ENCODE results near the gene FRMD3.

FRMD3 gene

DNA sequence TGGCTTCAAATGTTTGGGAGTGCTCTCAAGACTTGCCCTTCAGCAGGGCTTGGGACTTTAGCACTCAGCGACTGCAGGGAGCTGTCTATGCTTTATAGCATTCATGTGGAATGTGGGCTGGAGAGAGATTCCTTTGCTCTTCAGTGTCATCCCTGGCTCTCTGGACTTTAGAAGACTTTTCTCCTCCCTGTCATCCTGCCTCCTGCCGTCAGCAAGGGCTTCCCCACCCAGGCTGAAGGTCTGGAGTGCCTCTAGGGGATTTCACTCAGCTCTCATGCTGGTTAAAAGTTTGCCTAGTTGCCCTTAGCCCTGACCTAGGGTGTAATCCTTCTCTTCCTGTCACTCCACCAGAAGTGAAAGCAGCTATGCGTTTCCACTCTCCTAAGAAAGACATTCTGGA lies 210.9 kb downstream of the FRMD3 start:
- no peak for DNase-seq

DNA sequence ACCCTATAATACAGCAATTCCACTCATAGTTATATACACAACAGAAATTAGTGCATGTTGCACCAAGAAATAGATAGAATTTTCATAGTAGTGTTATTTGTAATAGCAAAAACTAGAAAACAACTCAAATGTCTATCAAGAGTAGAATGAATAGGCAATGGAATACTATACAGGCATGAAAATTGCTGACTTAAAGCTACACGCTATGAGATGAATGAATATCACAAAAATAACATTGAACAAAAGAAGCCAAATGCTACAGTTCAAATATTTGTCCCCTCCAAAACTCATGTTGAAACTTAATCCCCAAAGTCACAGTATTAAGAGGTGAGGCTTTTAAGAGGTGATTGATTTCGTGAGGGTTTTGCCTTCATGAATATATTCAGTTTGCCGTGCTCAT lies 215.1 kb downstream of the FRMD3 start:
- no peak for DNase-seq

DNA sequence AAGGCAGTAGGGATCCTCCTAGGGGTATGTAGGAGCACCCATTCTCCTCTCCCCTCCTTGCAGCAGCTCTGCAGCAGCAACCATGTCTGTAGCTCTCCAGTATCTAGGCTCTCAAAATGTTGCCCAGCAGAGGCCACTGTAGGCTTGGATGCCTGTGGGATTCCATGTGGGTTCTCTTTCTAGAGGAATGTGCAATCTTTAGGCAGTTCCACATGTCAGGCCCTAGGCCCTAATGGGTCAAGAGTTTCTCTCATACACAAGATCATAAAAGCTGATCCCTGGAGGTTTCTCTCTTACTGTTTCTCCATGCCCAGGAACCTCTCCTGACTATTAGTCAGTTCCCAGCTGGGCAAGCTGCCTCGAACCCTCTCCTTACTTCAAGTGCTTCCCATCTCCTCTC lies 215.8 kb downstream of the FRMD3 start:
- no peak for DNase-seq

DNA sequence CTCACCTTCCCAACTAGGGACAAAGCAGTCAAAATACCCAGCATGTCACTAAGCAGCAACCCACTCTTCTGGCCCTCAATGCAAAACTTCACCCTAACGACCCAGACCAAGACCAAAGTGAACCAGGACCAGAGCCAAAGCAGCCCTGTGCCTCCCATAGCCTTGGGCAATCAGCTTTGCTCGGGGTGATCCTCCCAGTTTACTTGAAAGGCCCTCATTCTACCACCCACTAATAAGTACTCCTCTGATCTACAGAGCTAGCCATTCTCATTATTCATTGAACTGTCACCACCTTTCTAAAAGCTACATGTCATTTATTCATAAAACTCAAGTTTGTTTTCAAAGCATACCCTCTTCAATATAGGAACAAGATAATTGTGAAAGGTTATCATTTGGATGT lies 221.0 kb downstream of the FRMD3 start:
- no peak for DNase-seq

DNA sequence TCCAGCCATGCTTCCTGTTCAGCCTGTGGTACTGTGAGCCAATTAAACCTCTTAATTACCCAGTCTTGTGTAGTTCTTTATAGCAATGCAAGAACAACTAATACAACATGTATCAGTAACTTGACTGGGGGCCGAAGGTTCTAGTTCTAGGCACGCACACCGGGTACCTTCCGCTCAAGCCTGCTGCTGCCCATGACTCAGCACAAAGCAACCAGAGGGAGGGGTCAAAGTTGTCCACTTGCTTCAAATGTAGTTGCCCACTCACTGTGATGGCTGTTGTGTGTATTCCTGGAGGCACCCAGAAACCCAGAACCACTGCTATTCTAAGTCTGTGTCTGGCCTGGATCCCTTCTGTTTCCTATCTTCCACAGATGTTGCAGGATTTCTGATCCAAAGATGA lies 222.6 kb downstream of the FRMD3 start:
- DNase-seq, result no peak

DNA sequence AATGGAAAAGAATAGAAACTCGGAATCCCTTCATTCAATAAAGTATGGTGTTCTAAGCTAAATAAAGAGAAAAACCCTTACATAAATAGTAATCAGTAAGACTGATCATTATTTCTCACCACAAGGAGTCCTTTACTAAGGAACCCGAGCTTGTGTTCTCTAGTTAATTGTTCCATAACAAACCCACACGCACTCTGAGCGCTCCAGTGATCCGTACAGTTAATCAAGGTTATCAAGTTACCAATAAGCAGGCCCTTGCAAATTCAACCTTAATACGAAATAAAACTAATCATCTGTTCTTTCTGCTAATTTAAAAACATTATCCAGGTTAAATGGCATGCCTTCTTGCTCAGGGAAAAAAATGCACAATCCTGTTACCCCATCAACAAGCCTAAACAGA lies 224.4 kb downstream of the FRMD3 start:
- DNase-seq, result no peak

DNA sequence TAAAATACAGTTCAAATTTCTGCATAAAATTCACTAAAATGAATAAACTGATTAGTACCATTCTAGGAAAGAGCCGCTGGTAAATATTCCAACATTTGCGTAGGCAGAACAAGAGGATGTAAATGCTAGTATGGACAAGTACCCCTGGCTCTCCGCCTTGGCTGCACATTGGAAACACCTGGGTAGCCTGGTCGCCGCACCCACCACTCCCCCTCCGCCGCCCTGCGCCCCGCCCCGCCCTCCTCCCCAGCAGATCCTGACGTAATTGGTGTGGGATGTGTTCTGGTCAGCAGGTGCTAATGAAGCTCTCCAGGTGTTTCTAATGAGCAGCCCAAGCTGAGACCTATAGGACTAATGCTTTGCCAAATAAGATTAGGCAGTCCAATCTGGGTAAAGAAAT lies 225.7 kb downstream of the FRMD3 start:
- no peak for DNase-seq

DNA sequence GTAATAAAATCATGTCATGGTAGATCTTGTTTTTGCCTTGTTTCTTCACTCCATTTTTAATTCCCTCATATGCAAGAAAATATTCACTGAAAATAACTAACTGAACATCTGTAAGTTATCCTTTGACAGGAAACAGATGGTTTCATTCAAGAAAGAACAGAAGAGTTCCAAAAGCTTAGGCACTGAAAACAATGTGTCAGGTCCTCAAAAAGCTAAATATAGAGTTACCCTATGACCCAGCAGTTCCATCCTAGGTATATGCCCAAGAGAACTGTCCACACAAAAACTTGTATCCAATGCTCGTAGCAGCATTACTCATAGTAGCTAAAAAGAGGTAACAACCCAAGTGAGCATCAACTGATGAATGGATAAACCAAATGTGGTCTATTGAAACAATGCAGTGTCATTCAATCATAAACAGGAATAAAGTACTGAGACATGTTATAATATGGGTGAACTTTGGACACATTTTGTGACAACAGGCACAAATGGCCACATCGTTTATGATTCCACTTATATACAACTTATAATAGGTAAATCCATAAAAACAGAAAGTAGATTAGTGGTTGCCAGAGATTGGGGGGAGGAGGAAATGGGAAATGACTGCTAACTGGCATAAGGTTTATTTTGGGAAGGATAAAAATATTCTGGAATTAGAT lies 231.0 kb downstream of the FRMD3 start:
- DNase-seq, result no peak

DNA sequence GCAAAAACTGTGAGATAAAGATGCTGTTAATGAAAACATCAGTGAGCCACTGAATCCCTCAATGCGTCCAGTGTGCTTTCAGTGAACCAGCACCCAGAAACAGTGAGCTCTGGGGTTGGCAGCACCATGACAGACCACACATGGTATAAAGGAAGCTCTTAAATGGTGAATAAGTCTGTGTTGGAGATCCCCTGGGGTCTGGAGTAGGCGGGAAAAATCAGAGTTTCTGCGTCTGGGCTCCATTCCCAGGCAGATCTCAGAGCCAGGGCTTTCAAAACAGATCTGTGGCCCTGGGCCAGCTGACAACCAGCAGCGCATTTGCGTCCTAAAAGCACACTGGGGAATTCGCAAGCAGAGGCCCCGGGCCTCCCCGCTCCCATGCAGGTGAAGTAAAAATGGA lies 233.5 kb downstream of the FRMD3 start:
- DNase-seq, result no peak

DNA sequence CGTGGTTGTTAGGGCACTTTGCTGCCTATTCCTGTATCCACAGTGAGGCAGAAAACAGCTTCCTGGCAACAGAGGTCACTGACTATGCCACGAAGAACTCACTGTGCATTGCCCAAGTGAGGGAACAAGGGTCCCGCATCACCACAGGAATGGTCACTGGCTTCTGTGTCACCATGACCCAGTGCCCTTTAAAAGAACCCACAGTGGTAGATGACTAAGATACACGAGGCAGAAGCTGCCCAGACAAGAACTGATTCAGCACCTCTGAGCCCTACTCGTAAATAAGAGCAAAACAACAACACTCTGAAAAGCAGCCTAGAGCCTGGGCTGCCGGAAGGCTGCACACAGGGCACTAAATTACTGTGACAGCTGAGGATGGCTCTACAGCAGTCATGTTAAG lies 238.6 kb downstream of the FRMD3 start:
- no peak for DNase-seq

DNA sequence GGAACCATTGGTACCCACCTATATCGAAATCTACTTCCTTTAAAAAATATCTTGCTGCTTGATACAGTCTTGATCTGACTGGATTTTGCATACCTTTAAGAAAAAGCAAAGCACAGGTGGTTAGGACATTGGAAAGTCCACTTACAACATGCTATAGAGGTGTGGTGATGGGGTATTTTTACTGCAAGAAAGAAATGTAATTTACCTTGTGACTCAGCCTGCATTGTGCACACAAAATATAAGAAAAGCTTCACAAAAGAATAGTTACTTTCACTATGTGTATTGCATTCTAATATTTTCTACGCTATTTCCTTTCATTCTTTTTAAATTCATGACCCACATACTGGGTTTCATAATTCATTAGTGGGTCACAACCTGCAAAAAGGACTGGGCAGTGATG lies 239.1 kb downstream of the FRMD3 start:
- DNase-seq, result no peak

DNA sequence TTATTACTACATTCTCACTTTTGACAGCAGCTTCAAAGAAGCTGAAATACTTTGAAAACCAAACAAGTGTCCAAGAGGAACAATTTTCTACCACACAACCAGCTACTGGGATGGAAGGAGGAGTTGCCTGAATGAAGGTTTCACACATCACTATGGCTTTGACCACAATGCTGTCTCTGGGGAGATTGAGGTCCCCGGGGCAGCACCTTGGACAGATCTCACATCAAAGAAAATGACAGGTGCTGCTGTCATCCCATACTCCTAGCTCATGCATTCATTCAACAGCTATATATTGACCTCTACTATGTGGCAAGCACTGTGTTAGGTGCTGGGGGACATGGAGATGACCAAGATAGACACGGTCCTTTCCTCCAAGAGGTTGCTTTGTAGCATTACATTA lies 242.1 kb downstream of the FRMD3 start:
- no peak for DNase-seq

DNA sequence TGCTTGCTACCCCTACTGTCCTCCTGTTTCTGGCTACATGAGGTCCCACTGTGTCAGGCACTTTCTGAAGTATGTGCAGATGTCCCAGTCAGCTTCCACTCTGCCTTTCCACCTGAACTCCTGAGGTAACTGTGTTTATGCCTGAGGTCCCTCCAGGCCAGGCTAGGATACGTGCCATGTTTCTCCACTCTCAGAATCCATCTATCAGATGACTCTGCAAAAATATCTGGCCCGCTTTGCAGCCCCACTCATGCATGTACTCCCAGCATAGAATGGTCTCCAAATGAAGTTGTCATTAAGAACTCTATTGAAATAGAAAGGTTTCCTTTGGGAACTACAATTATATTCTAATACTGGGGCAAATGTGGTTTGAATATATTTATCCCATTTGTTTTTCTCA lies 243.4 kb downstream of the FRMD3 start:
- DNase-seq, result no peak

DNA sequence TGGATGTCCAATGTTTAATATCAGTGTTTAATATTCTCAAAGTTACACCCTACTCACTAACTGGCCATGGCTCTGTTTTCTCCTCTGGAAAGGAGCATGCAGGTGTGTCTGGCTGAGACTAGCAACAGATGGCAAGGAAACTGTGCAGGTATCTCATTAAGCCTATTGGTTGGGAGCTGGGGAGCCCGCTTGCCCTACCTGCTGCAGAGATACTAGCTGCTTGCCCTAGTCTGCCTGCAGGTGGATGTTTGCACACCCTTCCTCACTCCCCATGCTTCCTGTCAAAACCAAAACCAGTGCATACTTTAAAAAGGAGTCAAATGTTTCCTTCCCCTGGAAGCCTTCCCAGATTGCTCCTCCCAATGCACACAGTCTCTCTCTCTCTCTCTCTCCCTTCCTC lies 247.0 kb downstream of the FRMD3 start:
- no peak for DNase-seq

DNA sequence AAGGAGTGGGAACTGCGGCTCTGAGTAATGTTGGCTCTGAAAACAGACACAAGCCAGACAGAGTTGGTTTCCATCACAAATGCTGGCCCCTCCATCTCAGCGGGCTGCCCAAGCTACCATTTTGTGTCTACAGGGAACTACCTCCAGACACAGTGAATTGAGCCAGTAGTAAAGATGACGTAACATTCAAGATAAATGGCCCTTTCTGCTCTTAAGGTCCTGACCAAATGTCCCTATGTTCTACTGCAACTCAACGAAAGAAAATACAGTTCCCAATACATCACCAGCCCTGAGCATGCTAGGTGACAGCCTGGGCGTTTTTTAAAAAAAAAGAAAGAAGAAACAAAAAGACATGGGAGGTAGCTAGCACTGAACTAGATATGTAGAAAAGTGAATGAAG lies 247.5 kb downstream of the FRMD3 start:
- DNase-seq, result no peak

DNA sequence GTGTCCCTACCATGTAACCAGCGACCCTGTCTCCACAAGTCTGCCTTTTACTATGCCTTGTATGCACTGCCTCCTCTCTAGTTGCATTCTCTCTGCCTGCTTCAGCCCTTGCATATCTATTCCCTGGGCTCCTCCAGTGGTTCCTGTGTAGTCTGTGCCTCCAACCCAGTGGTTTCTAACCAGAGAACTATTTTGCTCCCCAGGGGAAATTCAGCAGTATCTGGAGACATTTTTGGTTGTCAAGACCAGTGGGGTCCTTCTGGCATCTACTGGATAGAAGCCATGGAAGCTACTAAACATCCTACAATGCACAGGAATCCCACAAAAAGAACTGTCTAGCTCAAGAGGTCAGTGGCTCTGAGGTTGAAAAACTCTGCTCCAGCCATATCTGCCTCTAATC lies 251.2 kb downstream of the FRMD3 start:
- no peak for DNase-seq

DNA sequence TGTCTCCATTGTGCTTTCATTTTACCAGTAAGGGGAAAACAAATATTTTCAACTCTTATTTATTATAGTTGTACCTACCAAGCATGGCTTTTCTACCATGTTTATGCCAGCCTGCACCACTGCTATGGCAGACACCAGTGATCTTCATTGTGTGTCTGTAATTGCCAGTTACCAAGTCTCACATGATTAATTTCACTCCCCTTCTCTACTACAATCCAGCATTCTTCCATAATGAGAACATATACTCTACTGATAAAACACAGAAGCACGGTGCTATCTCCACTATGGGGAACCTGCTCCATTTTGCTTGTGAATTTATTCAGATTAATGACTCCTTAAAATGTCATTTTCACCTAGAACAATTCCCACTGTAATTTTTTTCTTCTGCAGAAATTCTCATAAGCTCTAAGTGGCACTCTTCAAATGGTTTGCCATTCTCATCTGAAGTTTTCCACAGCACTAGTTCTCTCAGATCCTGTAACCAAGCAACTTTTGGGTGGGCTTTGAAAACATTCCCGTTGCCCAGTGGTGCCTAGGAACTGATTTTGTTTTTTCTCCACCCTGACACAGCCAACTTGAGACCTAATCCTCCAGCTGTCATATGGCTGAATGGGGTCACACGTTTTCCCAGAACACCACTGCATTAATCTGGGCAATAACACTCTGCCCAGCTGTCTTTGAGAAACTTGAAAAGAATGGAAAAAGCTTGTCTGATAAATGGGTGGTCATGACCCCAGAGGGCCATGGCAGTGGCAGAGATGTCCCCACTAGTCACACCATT lies 252.6 kb downstream of the FRMD3 start:
- no peak for DNase-seq

DNA sequence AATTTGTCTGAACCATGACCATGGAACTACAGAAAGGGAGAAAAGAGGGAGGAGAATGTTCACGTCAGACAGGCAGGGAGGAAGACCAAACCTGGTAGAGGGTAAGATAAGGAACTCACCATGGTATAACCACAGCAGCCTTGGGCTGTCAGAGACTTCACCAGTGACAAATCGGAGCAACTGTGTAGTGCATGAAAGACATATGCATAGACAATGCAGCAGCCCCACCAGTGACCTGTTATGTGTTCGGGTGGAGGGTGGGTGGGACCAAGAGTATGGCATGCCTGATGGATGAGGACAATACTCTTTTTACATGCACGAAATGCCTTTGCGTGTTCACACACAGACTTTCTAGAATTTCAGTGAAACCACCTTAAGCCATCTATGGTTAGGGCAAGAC lies 253.5 kb downstream of the FRMD3 start:
- DNase-seq, result no peak

DNA sequence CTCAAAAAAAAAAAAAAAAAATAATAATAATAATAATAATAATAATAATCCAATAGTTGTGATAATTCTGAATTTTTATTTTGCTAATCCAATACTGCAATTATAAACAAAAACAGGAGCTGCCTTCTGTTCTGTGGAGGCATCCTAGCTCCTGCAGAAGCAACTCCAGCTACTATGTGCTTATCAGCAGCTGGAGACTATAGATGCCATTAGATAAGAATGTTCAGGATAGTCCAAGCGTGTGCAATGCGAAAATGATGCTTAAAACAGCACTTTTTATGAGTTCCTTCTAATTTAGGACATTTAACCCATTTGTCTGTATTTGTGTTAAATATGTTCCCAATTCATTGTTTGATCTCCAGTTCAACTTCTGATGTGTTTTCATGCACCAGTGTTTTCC lies 254.7 kb downstream of the FRMD3 start:
- no peak for DNase-seq

DNA sequence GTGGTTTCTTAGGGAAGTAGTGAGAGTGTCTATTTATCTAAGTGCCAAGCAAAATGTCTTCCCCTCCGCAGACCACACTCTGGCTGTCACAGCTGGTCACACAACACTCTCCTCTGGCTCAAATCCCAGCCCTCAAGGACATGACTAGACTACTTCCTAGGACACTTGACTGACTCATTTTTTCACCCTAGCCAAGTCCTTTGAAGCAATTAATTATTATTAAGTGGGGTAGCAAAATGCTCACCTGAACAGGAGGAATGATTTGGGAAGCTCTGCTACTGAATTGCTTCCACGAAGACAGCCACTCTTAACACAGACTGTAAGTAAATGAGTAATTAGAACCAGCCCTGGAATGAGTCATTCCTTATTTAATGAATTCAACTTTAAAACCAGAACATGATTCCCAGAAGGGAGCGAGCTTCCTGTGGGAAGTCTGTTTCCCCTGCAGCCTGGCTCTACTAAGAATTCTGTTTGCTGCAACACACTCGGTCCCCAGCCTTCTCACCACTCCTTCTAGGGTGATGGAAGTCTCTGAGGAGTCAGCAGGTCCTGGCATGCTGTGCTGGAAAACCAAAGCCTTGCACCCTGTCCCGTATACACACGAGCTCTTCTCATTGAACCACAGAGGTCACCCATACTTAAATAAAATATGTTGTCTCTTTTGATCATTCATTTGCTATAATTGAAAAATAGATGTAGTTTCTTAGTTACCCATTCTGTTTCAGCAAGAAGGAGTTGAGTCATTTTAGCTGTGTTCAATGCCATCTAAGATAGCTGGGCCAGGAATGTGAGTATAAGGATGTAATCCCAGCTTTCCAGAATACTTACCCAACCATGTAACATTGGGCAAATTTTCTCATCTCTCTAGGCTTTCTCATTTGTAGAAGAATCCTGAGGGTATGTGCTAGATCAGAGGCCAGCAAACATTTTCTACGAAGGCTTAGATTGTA lies 256.6 kb downstream of the FRMD3 start:
- DNase-seq, result no peak

DNA sequence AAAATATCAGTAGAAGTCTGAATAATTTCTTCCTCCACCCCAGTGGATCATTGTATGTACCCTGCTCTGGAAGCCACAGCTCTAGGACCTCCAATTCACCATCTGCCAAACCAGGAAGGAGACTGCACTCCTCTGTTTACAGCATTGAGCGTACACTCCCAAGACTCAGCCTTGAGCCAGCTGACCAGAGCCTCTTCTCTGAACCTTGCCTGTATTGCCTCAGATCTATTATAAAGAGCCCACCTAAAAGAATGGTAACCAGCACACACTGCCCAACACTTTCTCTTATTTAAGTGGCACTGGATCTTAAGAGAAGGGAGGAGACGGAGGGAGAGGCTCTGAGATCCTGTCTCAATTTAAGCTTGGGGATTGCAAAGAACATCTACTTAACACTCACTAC lies 257.4 kb downstream of the FRMD3 start:
- no peak for DNase-seq

DNA sequence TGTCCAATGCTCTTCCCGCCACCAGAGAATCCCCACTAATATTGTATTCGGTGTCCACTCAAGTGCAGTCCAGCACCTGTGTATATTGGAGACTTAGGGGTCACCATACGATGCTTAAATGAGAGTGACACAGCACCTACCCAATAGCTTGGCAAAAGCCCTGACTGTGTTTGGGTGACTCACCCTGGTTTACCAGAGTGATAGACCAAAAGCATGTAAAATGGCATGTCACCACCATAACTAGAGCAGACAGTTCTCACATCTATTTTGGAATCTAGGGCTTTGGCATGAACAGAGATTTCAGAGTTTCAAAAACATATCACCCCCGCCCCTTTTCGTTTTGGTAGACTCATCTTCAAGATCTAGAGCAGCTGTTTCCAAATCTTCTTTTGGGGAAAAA lies 257.9 kb downstream of the FRMD3 start:
- no peak for DNase-seq

DNA sequence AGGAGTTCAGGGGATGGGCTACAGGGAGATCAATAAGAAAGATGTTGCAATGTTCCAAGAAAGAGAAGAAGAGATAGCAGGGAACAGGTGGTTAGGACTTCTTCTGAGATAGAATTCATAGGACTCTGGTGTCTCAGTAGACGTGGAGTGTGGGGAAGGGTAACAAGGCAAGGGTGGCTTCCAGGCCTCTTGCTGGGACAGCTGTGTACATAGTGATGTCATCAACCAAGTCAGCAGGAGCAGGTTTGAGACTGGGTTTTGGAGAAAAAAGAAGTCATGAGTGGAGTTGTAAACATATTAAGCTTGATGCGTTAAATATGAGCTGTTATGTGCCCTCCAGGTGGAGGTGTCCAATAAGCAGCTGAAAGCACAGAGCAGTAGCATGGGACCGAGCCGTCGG lies 263.4 kb downstream of the FRMD3 start:
- DNase-seq, result no peak

DNA sequence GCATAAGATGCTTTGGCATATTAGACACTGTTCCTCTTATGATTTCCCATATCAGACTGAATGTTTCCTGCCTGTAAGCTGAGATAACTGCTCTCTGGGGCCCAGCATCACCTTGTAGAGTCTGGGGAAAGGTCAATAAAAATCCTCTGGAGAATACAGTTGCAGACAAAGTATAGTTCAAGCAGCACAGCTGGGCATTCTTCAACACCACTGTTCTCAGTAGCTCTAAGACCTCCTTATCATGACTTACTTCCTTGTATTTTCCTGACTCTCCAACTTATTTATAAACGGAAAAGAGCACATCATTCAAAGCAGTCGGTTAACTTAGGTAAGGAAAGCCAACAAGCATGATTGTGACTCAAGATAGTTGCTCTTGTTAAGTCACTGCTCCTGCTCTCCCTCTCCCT lies 266.5 kb downstream of the FRMD3 start:
- DNase-seq, result no peak
